Measurements from ENCODE around the gene B4GALNT2.
"Not testable (repeated sequence)": the region's sequence is repeated elsewhere in the genome, so short reads cannot be mapped to it uniquely, and the experiment has no call there.

The B4GALNT2 gene

DNA sequence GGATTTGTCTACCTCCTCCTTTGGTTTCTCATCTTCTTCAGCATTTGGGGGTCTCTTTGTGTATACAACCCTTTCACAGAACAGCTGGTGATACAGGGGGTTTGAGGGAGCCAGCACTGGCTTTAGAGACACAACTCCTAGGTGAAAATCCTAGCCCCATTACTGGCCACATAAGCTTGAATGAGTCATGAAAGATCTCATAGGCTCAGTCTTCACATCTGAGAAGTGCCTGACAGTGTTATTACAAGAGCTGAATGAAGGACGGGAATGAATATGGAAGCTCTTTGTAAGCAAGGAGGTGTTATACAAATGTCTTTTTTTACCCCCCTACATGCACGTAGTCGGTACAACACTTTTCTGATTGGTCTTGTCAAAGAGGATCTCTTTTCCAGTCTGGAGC is 1.7 kb upstream of the B4GALNT2 start:
- Histone ChIP-seq H3K27me3 (replicated peaks; ENCODE audit: control insufficient read depth, insufficient read depth, low read length) (no peaks in the 10 kb centered on the region; the same call in 1 of the 2 replicates), H3K36me3 (ENCODE audit: control insufficient read depth, insufficient read depth, low read length) (no peaks in the 10 kb centered on the region), H3K4me3 (replicated peaks; ENCODE audit: low read depth, low read length) (no peak overlapping the region)
- TF ChIP-seq, protein P1, sequence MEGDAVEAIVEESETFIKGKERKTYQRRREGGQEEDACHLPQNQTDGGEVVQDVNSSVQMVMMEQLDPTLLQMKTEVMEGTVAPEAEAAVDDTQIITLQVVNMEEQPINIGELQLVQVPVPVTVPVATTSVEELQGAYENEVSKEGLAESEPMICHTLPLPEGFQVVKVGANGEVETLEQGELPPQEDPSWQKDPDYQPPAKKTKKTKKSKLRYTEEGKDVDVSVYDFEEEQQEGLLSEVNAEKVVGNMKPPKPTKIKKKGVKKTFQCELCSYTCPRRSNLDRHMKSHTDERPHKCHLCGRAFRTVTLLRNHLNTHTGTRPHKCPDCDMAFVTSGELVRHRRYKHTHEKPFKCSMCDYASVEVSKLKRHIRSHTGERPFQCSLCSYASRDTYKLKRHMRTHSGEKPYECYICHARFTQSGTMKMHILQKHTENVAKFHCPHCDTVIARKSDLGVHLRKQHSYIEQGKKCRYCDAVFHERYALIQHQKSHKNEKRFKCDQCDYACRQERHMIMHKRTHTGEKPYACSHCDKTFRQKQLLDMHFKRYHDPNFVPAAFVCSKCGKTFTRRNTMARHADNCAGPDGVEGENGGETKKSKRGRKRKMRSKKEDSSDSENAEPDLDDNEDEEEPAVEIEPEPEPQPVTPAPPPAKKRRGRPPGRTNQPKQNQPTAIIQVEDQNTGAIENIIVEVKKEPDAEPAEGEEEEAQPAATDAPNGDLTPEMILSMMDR (IDR thresholded peaks at IDR 0.05; ENCODE audit: insufficient read depth, low read length, poor library complexity, severe bottlenecking) = no peak
- no peak for DNase-seq (ENCODE audit: extremely low read depth, insufficient read length)

DNA sequence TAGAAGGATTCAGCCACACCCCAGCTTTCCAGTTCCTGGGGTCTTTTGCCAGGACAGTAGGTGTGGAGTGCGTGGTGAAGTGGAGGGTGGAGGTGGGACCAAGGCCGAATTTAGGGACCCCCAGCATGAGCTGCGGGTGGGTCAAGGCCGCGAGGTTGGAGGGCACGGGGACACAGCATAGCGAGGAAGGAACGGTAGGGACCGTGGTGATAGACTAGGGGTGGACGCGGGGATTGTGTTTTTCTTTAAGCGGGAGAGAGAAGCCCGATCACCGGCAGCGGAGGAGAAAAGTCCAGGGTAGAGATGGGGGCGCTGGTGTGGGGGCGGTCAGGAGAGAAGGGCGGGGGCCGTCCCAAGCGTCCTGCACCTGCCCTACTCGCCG is 261 bp upstream of the B4GALNT2 start:
- TF ChIP-seq, protein P1 (IDR thresholded peaks at IDR 0.05; ENCODE audit: insufficient read depth, low read length, poor library complexity, severe bottlenecking) = no peak
- Histone ChIP-seq H3K27me3 (replicated peaks; ENCODE audit: control insufficient read depth, insufficient read depth, low read length) (no peaks in the 10 kb centered on the region; the same call in 1 of the 2 replicates), H3K36me3 (ENCODE audit: control insufficient read depth, insufficient read depth, low read length) (no peaks in the 10 kb centered on the region), H3K4me3 (replicated peaks; ENCODE audit: low read depth, low read length) (no peak overlapping the region)
- DNase-seq (ENCODE audit: extremely low read depth, insufficient read length) = no peak

DNA sequence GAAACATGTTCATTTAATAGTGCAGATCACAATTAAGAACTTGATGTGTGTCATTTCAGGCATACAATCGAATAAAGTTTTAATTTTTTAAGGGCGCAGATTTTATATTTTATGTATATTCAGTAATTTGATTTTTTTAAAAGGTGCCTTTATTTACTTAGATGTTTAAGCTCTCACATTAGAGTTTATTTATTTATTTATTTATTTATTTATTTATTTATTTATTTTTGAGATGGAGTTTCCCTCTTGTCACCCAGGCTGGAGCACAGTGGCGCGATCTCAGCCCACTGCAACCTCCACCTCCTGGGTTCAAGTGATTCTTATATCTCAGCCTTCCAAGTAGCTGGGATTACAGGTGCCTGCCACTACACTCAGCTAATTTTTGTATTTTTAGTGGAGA is 3.8 kb downstream of the B4GALNT2 start:
- H3K36me3 ChIP-seq (ENCODE audit: control insufficient read depth, insufficient read depth, low read length) = no peaks in the 10 kb centered on the region
- TF ChIP-seq, protein P1 (IDR thresholded peaks at IDR 0.05; ENCODE audit: insufficient read depth, low read length, poor library complexity, severe bottlenecking) = no peak
- H3K4me3 ChIP-seq (replicated peaks; ENCODE audit: low read depth, low read length) = no peak overlapping the region
- DNase-seq (ENCODE audit: extremely low read depth, insufficient read length) = no peak
- H3K27me3 ChIP-seq (replicated peaks; ENCODE audit: control insufficient read depth, insufficient read depth, low read length) = no peaks in the 10 kb centered on the region; the same call in 1 of the 2 replicates

DNA sequence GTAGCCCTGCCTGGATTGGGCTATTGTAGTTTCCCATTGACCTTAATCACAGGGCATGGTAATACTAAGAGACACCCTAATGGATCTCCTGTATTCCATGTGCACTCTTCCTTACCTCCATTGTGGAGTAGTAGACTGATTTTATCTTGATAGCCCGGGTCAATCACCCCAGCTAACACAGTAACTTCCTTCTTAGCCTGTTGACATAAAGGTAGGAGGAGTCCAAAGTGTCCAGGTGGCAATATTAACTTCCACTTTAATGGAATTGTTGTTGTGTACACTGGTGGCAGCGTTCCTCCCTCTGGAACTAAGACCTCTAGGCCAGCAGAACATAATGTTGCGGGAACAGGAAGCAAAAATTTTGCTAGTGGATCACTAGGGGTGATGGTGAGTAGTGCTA is 13.1 kb downstream of the B4GALNT2 start:
- not testable (repeated sequence) for H3K4me3 ChIP-seq (replicated peaks; ENCODE audit: low read depth, low read length); H3K36me3 ChIP-seq (ENCODE audit: control insufficient read depth, insufficient read depth, low read length); DNase-seq (ENCODE audit: extremely low read depth, insufficient read length); H3K27me3 ChIP-seq (replicated peaks; ENCODE audit: control insufficient read depth, insufficient read depth, low read length)

DNA sequence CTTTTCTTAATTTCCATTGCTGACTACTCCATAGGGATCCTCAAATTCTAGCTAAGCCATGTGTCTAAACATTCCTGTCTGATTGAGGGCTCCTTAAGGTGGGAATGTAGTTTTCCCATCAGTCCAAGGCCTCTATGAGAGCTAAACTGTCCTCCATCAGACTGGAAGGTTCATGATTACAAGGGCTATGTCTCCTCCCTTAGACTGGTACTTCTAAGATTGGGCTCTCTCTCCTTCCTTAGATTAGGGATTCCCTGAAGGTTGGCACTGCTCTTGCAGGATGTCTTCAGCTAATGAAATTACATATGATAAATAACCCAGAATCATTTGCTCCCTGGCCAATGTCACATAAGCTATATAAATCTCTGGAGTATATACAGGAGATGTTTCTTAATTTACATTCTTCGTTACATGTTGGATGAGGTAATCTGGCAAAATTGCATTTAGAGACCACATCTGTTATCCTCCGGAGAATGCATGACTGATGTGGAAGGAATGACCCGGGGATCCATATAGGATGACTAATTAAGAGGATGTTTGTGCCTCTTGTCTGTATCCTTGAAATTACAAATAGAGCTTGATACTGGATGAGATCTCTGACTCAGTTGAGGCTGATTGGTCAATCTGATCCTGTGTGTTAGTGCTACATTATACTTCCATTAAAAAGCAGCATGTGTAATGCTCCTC is 14.2 kb downstream of the B4GALNT2 start:
- Histone ChIP-seq H3K27me3 (replicated peaks; ENCODE audit: control insufficient read depth, insufficient read depth, low read length) (no peaks in the 10 kb centered on the region), H3K36me3 (ENCODE audit: control insufficient read depth, insufficient read depth, low read length) (no peaks in the 10 kb centered on the region), H3K4me3 (replicated peaks; ENCODE audit: low read depth, low read length) (no peak overlapping the region)
- DNase-seq (ENCODE audit: extremely low read depth, insufficient read length) = no peak
- TF ChIP-seq, protein P1 (IDR thresholded peaks at IDR 0.05; ENCODE audit: insufficient read depth, low read length, poor library complexity, severe bottlenecking) = no peak

DNA sequence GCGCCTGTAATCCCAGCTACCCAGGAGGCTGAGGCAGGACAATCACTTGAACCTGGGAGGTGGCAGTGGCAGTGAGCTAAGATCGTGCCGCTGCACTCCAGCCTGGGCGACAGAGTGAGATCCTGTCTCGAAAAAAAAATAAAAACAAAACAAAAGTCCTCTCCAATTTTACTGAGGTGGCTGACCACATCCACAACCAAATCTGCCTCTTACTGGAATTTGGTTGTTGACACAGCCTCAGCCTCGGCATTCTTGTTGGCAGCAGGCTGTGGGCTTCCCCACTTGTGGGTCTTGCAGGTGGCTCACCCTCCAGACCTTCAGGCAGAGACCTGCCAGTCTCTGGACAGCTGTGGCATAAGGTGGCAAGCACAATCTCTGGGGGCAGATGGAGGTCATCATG is 15.6 kb downstream of the B4GALNT2 start:
- TF ChIP-seq, protein P1 (IDR thresholded peaks at IDR 0.05; ENCODE audit: insufficient read depth, low read length, poor library complexity, severe bottlenecking) = no peak
- Histone ChIP-seq H3K36me3 (ENCODE audit: control insufficient read depth, insufficient read depth, low read length) (no peaks in the 10 kb centered on the region), H3K4me3 (replicated peaks; ENCODE audit: low read depth, low read length) (no peak overlapping the region), H3K27me3 (replicated peaks; ENCODE audit: control insufficient read depth, insufficient read depth, low read length) (no peaks in the 10 kb centered on the region)
- no peak for DNase-seq (ENCODE audit: extremely low read depth, insufficient read length)
